Embryonic facial prominence (tissue), 1 donor: ENCODE measurements around the gene AMIGO3.

Source experiments
- DNase-seq: peaks from one replicate; pipeline ENCODE4 v3.0.0-alpha.2; 2016; ENCODE audit errors: extremely low spot score

AMIGO3 gene

DNA sequence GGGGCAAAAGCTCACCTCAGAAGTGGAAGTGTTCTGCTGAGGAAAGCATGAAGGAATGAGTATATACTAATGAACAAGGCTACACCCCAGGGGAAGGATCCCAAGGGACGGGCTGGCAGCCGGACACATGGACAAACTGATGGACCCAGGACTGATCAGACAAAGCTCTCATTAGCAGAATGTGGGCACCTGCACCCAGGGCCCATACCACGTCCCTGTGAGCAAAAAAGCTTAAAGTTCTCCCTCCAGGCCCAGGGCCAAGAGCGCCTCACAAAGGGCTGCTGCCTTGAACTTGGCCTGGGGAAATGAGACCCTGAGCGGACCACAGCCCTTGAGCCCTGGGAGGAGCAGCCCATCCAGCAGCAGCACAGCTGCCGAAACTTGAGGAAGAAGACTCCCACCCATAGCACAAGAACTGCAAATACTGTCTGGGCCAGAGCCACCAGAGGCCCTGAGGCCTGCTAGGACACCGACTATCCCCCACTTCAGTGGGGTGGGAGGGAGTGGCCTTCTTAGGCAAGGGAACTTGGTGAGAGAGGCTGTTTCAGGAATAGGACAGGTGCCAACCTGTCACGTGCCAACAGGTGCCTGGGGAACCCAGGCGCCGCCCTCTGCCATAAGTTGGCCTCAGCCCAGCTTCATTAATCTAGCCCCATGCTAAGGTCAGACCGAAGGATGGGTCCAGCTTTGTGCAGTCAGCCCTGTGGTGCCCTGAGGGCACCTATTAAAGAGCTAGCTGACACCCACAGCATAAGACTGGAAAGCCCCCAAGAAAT, 6.6 kb upstream of the AMIGO3 start:
- no peak for DNase-seq

DNA sequence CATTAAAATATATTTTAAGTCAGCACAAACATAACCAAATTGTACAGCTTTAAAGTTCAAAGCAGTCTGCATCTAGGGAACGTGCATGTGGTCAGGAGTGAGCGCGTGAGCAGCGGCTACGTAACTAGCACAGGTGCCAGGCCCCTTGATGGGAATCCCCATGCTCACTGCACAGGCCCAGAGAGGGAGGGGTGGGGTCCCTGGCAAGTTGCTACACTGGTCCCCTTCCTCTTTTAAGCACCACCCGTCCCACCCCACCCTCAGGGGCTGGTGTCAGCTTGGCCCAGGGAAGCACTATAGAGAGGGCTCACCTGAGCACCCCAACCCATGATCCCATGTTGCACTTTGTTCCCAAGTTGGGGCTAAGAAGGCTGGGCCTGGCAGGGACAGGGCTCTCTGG, 5.1 kb upstream of the AMIGO3 start:
- DNase-seq: no peak

DNA sequence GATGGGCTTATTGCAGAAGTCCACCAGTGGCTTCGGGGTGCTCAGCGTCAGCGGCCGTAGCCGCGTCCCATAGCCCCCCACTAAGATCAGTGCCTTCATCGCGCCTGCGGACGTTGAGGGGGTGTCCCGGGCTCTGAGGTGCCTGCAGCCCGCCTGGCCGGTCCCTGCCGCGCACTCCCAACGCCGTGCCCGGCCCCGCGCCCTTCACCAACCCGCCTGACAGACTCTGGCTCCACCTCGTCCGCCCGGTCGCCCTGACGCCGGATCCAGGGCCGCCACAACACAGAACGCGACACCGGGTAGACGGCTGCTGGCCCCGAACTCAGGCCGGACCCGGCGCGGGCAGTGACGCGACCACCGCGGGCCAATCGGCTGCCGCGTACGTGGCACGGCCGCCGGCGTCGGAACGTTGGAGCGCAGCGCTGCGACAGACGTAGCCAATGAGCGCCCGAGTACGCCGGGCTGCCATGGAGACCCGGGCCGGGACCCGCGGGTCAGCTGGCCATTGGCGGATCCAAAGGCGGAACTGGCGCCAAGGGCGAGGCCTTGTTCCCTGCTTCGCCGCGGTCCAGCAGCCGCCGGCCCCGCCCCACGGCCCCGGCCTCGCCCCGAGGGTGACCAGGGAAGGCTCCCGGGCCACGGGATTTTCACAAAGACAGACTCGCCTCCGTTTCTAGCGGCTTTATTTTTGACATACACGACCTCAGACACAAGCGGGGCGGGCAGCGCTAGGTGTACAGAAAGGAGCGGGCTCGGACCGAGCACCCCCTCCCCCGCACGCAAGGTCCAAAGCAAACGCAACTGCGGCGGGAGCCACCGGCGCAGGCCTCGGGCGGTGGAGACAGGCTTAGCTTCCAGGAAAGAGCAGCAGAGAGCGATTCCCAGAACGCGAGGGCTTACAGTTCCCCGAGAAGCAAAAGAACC, 4.4 kb upstream of the AMIGO3 start, which contains the start of gene GMPPB:
Gene GMPPB (minus strand): TSS at position 324 of the 924 bp plus-strand sequence. CDS start 225 bp downstream, at position 99.
- peak; percentile 89 for DNase-seq

DNA sequence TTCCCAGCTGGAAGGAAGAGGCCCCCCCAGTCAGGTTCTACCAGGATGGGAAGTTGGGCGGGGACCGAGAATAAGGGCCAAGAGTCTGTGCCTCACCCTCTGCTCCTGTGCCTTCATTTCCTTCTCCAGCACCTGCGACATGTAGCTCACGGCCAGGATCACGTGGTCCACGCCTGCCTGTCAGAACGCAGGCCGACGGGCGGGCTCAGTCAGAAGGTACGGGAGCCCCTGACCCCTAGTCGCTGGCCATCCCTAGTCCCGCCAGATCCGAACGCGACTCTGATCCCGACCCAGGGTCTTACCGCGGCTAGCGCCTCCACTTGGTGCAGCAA, 3.8 kb upstream of the AMIGO3 start:
- DNase-seq: no peak

DNA sequence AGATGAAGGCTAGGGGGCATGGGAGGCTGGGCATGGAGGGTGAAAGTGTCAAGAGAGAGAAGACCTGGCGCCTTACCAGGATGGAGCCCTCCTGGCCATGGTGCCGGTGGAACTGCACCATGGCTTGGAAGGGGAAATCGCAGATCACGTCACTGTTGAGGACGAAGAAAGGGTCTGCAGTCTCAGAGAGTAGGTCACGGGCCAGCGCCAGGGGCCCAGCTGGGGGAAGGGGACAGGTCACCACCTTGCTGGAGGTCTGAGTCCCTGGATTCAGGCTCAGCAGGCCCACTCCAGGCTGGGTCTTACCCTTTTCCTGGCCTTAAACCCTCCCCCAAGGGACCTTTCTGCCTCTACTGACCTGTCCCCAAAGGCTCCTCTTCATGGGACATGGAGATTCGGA, 3.4 kb upstream of the AMIGO3 start:
- DNase-seq: no peak

DNA sequence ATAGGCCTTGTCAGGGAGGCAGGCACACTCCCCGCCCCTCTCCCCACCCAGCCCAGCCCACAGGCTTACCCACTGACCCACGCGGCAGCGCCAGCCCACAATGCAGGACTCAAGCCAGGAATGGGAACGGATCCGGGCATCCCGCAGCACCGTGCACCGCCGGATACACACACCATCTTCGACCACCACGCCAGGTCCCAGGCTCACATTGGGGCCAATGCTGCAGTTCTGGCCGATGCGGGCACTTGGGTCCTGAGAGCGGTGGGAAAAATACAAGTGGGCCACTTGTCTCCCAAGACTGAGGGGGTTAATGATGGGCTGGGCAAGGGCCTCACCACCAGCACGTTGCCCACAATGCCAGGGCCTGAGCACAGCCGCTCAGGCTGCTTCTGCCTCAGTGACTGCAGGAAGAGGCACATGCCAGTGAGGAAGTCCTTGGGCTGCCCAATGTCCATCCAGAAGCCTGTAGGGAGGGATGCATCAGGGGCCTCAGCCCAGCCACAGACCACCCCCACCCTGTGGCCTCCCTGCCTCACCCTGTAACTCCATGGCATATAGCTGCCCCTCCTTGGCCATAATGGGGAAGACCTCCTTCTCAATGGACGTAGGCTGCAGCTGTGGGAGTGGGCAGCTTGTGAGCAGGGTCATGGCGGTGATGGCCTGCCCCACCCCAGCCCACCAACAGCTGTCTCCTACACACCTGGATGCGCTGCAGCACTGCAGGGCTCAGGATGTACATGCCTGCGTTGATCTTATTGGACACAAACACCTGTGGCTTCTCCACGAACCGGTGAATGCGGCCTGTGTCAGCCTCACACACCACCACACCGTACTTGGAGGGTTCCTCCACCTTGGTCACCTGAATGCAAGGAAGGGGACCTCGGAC, 2.7 kb upstream of the AMIGO3 start:
- DNase-seq: no peak

DNA sequence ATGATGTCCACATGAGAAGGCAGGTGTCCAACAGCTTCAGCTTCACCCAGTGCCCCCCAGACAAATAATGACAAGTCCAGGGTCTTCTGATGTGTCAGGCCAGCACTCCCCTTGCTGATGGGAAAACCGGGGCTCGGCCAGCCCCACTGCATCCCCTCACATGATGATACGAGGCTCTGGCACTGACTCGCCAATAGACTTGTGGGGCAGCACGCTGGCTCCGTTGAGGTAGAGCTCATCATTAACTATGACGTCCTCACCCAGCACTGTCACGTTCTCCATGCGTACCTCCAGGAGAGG, 2.1 kb upstream of the AMIGO3 start:
- no peak for DNase-seq

DNA sequence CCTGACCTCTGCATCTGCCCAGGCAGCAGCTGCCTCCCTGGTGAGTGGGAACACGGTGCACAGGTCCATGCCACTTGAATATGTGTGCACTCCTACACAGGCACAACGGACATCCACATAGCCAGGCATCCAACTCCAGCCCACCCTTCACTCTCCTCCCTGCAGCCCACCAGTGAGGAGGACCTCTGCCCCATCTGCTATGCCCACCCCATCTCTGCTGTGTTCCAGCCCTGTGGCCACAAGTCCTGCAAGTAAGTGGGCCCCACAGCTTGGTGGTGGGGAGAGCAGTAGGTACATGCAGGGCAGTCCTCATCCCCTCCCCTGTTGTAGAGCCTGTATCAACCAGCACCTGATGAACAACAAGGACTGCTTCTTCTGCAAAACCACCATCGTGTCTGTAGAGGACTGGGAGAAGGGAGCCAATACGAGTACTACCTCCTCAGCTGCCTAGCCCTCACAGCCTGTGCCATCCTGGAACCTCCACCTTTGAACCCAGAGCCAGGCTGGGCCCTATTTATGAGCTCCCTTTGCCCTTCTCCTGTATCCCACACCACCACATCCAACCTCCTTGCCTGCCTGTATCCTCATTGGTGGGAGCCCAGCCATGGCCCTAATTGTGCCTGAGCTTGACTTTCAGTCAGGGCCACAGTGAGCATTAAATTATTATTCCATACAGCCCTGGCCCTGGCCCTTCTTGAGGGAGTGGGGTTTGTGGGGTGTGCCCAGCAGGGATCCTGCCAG, 1.5 kb upstream of the AMIGO3 start:
- no peak for DNase-seq

DNA sequence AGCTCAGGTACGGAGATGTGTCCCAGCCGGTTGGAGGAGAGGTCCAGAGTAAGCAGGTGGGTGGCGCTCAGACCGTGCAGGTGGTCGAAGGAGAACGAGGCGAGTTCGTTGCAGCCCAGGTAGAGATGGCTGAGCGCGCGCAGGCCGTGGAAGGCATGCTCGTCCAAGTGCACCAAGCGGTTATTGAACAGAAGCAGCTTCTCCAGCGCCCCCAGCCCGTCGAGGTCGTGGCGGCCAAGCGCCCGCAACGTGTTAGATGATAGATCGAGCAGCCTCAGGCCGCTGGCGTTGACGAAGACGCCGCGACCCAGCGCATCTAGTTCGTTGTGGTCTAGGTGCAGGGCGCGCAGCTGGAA, 648 bp downstream of the AMIGO3 start:
- no peak for DNase-seq

DNA sequence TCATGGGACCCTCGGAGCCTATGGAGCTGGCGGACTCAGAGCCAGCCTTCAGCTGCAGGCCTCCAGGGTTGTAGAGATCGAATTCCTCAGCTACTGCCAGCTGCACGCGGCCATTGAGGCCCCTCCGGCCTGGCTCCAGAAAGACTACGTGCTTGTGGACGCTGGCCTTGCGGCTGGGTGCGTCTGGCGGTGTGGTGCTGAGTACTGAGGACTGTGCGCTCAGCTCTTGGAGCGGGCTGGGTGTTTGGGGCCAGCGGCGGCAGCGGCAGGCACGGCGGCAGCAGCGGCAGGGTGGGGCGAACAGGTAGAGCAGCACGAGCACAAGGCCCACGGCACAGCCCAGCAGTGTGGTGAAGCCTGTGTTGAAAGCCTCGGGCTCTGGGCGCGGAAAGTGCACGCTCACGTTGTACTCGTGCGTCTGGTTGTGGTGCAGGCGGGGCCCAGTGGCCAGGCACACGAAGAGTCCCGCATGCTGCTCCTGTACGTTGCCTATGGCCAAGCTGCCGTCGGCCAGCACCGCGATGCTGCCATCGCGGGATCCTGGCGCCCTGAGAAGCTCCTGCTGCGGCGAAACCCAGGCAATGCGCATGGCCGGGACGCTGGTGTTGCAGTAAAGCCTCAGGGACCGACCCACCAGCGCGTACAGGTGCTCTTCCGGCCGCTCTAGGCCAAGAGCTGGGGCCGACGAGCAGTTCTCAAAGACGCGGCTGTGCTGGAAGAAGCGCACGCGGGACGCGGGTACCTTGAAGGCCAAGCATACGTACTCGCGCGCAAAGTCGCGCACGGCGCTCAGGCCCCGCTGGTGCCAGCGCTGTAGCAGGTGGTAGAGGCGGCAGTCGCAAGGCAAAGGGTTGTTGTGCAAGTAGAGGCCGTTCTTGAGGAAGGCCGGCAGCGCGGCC, 1.3 kb downstream of the AMIGO3 start:
- DNase-seq: no peak

DNA sequence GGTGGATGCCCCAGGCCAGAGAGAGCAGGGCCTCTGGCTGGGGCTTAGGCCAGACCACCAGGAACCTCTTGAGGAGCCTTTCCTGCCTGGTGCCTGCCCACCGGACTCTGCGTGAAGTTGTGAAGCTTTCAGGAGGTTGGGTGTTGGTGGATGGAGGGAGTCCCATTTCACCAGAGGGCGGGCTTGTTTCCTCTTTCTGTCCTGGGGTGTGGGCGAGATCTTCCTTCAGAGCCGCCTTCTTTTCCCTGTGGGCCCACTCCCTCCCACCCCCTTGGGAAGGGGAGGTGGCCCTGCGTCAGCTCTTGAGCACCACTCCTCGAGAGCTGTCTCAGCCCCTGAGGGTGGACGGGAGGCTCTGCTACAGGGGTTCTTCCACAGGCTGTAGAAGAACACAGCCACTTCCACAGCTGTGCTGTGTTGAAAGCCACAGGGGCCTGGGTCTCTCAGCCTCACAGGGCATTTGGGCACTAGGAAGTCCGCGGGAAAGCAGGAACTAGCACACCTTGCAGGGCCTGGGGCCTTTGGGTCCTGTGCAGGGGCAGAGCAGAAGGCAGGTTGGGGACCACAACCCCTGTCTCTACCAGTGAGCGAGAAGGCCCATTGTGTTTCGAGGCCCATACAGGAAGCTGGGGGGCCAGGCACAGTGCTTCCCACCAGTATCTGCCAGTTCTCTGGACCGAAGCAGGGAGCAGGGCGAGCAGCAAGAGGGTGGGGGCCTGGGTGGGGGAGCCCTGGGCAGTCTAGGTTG, 2.1 kb downstream of the AMIGO3 start:
- no peak for DNase-seq

DNA sequence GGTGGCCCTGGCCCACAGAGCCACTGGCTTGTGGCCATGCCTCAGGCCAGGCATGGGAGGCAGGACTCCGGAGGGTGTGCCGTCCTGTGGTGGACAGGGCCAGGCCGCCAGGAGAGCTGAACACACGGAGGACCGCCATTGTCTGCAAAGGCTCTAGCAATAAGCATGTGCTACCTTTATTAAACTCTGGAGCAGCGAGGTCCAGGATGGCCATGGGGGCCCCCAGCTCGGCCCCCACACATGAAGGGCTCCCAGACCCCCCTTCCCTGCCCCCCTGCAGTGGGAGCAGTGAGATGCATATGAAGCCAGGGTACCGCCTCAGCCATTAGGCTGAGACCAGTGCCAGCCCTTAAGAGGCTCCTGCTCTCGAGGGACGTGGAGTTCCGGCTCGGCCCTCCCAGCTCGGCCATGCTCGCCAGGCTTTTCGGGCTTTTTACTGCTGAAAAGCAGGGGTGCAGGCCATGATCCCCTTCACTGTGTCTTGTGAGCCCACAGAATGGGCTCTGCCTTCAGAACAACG, 2.7 kb downstream of the AMIGO3 start:
- DNase-seq: no peak

DNA sequence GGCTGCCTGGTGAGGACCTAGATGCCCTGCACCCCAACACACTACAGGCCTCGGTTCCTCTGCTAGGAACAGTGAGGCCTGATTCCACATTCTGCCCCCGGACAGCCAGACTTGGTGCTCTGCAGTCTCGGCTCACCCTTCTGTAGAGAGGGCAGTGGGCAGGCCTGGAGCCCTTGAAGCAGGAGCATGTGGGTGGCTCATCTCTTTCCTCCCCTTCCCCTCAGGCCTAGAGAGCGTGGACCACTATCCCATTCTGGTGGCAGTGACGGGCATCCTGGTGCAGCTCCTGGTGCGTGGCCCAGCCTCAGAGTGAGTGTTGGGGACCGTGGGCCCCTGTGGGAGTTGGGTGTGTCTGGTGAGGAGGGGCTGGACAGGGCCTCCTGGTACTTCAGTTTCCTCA, 3.3 kb downstream of the AMIGO3 start:
- no peak for DNase-seq

DNA sequence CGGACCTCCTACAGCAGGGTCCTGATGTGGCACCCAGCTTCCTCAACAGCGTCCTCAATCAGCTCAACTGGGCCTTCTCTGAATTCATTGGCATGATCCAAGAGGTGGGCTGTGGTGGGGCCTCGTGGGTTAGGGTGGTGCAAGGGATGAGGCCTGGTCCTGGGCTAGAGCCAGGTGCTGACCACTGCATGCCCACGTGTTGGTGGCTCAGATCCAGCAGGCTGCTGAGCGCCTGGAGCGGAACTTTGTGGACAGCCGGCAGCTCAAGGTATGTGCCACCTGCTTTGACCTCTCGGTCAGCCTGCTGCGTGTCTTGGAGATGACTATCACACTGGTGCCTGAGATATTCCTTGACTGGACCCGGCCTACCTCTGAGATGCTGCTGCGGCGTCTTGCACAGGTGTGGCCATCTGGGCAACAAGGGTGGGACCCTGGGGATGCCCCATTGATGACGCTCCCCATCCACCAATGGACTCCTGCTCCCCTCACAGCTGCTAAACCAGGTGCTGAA, 3.8 kb downstream of the AMIGO3 start:
- no peak for DNase-seq

DNA sequence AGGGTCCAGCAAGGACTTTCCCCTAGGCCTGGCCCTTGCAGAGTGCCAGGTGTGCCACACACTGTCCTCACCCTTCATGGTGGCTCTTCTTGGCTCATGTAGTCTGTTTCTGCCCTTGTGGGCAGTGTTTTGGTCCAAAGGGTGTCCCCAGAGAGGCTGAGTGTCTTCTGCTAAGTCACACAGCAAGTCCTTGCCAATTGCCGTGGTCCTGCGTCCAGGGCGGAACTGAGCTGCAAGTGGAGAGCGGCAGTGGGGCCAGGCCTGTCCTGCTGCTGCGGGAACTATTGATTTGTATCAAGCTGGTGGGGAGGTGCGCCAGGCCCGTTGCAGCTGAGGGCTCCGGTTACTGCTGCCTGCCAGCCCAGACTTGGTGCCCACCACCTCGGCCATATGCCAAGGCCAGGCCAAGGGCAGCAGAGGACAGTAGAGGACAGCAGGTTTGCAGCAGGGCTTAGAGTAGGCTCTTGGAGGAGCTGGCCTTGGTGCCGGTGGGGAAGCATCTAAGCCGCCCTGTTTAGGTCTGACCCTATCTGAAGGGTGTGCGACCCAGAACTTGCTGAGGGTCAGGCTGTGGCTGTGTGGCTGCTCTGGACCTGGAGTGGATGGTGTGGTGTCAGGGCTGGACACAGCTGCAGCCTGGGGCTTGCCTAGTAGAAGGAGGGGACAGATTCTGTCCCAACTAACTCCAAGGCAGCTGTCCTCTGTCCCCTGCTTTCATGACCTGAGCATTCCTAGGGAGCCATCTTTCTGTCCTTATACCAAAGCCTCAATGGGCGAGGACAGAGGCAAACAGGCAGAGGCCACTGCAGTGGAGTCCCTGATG, 4.5 kb downstream of the AMIGO3 start:
- no peak for DNase-seq

DNA sequence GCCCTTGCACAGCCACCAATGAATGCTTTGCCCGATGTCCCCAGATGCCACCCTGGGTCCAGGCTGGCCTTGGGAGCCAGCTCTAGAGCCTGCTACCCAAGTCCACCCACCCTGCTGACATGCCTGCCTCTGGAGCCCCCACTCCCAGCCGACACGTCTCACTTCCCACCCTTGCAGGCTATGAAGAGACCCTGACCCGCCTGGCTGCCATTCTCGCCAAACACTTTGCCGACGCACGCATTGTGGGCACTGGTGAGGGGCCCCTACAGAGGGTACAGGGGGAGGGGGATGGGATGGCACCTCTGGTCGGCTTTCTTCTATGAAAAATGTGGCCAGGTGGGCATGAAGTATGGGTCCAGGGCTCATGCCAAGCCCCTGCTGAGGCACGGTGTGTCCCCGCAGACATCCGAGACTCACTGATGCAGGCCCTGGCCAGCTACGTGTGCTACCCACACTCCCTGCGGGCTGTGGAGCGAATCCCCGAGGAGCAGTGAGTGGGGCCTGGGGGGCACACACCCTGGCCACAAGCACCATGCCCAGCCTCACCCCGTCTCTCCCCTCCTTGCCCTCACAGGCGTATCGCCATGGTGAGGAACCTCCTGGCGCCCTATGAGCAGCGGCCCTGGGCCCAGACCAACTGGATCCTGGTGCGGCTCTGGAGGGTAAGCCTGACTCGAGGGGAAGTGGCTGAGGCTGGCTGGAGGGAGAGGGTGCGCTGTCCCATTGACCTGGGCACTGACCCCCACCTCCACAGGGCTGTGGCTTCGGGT, 6.0 kb downstream of the AMIGO3 start:
- no peak for DNase-seq

DNA sequence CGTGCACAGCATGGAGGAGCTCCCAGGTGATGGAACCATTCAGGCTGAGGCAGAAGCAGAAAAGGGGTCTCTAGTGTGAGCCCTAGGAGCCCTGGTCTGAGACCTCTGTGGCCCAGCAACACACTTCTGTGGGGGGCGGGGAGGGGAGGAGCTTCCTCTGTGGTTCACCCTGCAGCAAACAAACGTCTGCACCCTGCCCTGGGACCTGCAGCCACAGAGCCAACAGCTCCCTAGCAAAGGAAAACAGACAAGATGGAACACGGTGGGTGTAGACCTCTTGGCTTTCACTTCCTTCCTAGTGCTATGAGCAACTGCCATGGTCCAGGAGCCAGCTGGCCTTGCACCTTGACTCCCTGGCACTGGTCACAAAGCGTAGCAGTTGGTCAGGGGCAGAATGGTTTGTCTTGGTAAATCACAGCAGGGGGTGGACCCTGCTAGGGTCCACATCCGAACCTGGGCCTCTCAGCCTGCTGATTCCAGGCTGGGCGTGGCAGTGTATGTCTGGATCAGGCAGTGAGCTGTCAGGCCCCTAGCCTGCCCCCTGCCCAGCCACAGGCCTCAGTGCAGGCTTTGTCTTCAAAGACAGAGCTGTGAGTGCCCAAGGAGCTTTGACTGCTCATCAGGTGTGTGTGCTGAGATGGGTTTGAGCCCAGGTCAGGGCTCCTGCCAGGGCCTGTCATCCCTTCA, 6.7 kb downstream of the AMIGO3 start:
- DNase-seq: no peak
